Frontal cortex (tissue), 4 donors: Measurements from ENCODE around the gene AP1B1. TPM values are rescaled to one million over a fixed set of nuclear protein-coding genes. Genes with fewer than 3 reads are reported as not detected.
A peak's percentile ranks its signal among the peaks of the same experiment; 100 is the strongest.
"Not testable (repeated sequence)": the region's sequence is repeated elsewhere in the genome, so short reads cannot be mapped to it uniquely, and the experiment has no call there.

ENCODE experiments used
- DNase-seq, 2 donors: peaks; one replicate each; pipeline ENCODE4 v3.0.0; 2012; ENCODE audit warnings: low spot score in 2 of 2
- FAIRE-seq: peaks from 2 replicates; lab custom pipeline; 2012; peaks lifted over from hg19 to GRCh38; lab: Jason Lieb, UNC
- total RNA-seq: library from RNA; depleted of rRNA; stranded (reverse); fragments of >200 nt; gene quantifications from one replicate; pipeline ENCODE4 v1.2.3, GENCODE V29; 2014
- donor health status: control.
- donor health status: control.
- donor health status: control.

The AP1B1 gene
- total RNA-seq, result 44.8 TPM

GRCh38 chr22:29387921-29388758 lies at the start of gene AP1B1:
Gene AP1B1, minus strand, starts transcription at chr22:29388570. Its CDS starts 21,327 bp downstream, at chr22:29367243.
- no peak for FAIRE-seq
- peak; percentile 86 to 96 for DNase-seq

- no peak for DNase-seq
- no peak for FAIRE-seq
These were observed 47.1 kb upstream of the AP1B1 start for GRCh38 chr22:29435236-29436136.

- DNase-seq (no peak), FAIRE-seq (no peak)
These were observed 45.9 kb upstream of the AP1B1 start for GRCh38 chr22:29434288-29434687.

GRCh38 chr22:29433856-29434255 lies 45.5 kb upstream of the AP1B1 start:
- FAIRE-seq, result no peak
- DNase-seq, result no peak

- no peak for FAIRE-seq
- no peak for DNase-seq
These were observed 43.6 kb upstream of the AP1B1 start for GRCh38 chr22:29431986-29432385.

GRCh38 chr22:29427176-29427760 lies 38.9 kb upstream of the AP1B1 start:
- FAIRE-seq (no peak), DNase-seq (no peak)

GRCh38 chr22:29426476-29426875 lies 38.1 kb upstream of the AP1B1 start:
- no peak for FAIRE-seq

GRCh38 chr22:29418704-29419103 lies 30.3 kb upstream of the AP1B1 start:
- not testable (repeated sequence) for FAIRE-seq

More at GRCh38 chr22:29426476-29426875, 38.1 kb upstream of the AP1B1 start:
- no peak for DNase-seq

GRCh38 chr22:29414951-29415591 lies 26.7 kb upstream of the AP1B1 start:
- FAIRE-seq, result not testable (repeated sequence)

More at GRCh38 chr22:29418704-29419103, 30.3 kb upstream of the AP1B1 start:
- DNase-seq, result not testable (repeated sequence)

GRCh38 chr22:29412772-29413171 lies 24.4 kb upstream of the AP1B1 start:
- FAIRE-seq, DNase-seq: not testable (repeated sequence)

More at GRCh38 chr22:29414951-29415591, 26.7 kb upstream of the AP1B1 start:
- DNase-seq, result not testable (repeated sequence)

- not testable (repeated sequence) for DNase-seq, FAIRE-seq
These were observed 23.3 kb upstream of the AP1B1 start for GRCh38 chr22:29411569-29412211.

- FAIRE-seq, result no peak
These were observed 20.6 kb upstream of the AP1B1 start for GRCh38 chr22:29408940-29409339.

GRCh38 chr22:29401538-29401937 lies 13.2 kb upstream of the AP1B1 start:
- not testable (repeated sequence) for FAIRE-seq, DNase-seq

More at GRCh38 chr22:29408940-29409339, 20.6 kb upstream of the AP1B1 start:
- no peak for DNase-seq

GRCh38 chr22:29400576-29400975 lies 12.2 kb upstream of the AP1B1 start:
- no peak for FAIRE-seq
- DNase-seq, result no peak

- DNase-seq, result no peak
- no peak for FAIRE-seq
These were observed 9.4 kb upstream of the AP1B1 start for GRCh38 chr22:29397791-29398190.

GRCh38 chr22:29396126-29396525 lies 7.8 kb upstream of the AP1B1 start:
- no peak for FAIRE-seq
- no peak for DNase-seq

GRCh38 chr22:29394931-29395581 lies 6.7 kb upstream of the AP1B1 start:
- FAIRE-seq (no peak), DNase-seq (peak; percentile 36 to 77)

- no peak for FAIRE-seq
These were observed 4.7 kb upstream of the AP1B1 start for GRCh38 chr22:29393019-29393608.

More at GRCh38 chr22:29393019-29393608, 4.7 kb upstream of the AP1B1 start:
- no peak for DNase-seq
